ENCODE data around the gene ICE1. TPM values are rescaled to one million over a fixed set of nuclear protein-coding genes. Genes with fewer than 3 reads are reported as not detected.

The ICE1 gene
- total and polyA plus RNA-seq, 9 of the 15 experiments (the other 6 are each of a cell fraction or from before 2014, with no cell fraction given), result 4.9 to 47.4 (median 28.2) TPM

- no peaks in the 10 kb centered on the region for H3K4me1 ChIP-seq (replicated peaks in 1 of 2; ENCODE audit: control insufficient read depth in 2 of 2, insufficient read depth in 2 of 2, low read length in 2 of 2)
- no peak overlapping the region for H3K4me3 ChIP-seq
- no peak overlapping the region for H3K27ac ChIP-seq (ENCODE audit: extremely low read depth, low read depth, low read length)
- peak overlapping the region; percentile 35 for H2AFZ ChIP-seq (ENCODE audit: low read depth, low read length)
- no peaks in the 10 kb centered on the region for H3K36me3 ChIP-seq (ENCODE audit: control insufficient read depth, insufficient read depth, low read length)
- no peaks in the 10 kb centered on the region for H3K79me2 ChIP-seq (ENCODE audit: control insufficient read depth, insufficient read depth, low read length)
- peak; percentile 79 for ATAC-seq
- no peak overlapping the region for H3K9ac ChIP-seq (ENCODE audit: insufficient read depth in 1 of 2, low read depth in 2 of 2, low read length in 2 of 2)
- H3K27me3 ChIP-seq (ENCODE audit: control insufficient read depth in 2 of 2, insufficient read depth in 2 of 2, low read length in 2 of 2), result no peaks in the 10 kb centered on the region; a peak in 1 of 5 replicates
- 4% methylated on average over 6 of the region's 6 CpGs for WGBS (ENCODE audit: insufficient coverage, low coverage, missing lambda C conversion rate)
- peak in 1 of 4 experiments; percentile 29 for DNase-seq (ENCODE audit: extremely low read depth in 1 of 4, low spot score in 3 of 4)
- H3K9me3 ChIP-seq (replicated peaks; ENCODE audit: control insufficient read depth, insufficient read depth, low read depth, low read length), result no peaks in the 10 kb centered on the region
- CTCF ChIA-PET (ENCODE audit: low intra/inter-chr PET ratio), result no interaction called here
- no TSS peak for BruUV-seq (replicated peaks)
- FAIRE-seq, result no peak
- in situ Hi-C loops (cut with MboI) (no loop called here), intact Hi-C loops (cut with micrococcal nuclease) (no loop called here)
- no peaks in the 10 kb centered on the region for H4K20me1 ChIP-seq (replicated peaks; ENCODE audit: control insufficient read depth, insufficient read depth, low read length)
- POLR2A ChIA-PET, result no interaction called here
- no peak overlapping the region for H3K4me2 ChIP-seq (ENCODE audit: insufficient read depth, low read length)
- H3K9me1 ChIP-seq (ENCODE audit: control insufficient read depth, insufficient read depth, low read length), result no peaks in the 10 kb centered on the region
- TF ChIP-seq PHTF2 (CRISPR knock-in tag; IDR thresholded peaks at IDR 0.05) (peak; percentile 90), ZNF347 (CRISPR knock-in tag; IDR thresholded peaks at IDR 0.05; ENCODE audit: low read depth) (peak; percentile 82; the same call in 1 of the 2 replicates), NR2F6 (CRISPR knock-in tag; IDR thresholded peaks at IDR 0.05) (peak; percentile 96), ETV1 (tag; conservative IDR thresholded peaks at IDR 0.05; ENCODE audit: low read depth) (peak; percentile 98), TFAP4 (CRISPR knock-in tag; IDR thresholded peaks at IDR 0.05; ENCODE audit: borderline replicate concordance) (no peak), FOXK1 (CRISPR knock-in tag; IDR thresholded peaks at IDR 0.05; ENCODE audit: borderline replicate concordance) (no peak), ZSCAN32 (CRISPR knock-in tag; IDR thresholded peaks at IDR 0.05) (peak; percentile 91), YY1 (IDR thresholded peaks at IDR 0.05; ENCODE audit: borderline replicate concordance in 1 of 3, control insufficient read depth in 1 of 3, extremely low read depth in 1 of 3, insufficient read depth in 3 of 3, insufficient read length in 1 of 3, insufficient replicate concordance in 2 of 3, low read depth in 1 of 3, low read length in 2 of 3) (peak; percentile 71 to 98 (median 88)), ZNF41 (CRISPR knock-in tag; conservative IDR thresholded peaks at IDR 0.05) (peak; percentile 99), HEY1 (CRISPR knock-in tag; IDR thresholded peaks at IDR 0.05; ENCODE audit: borderline replicate concordance) (peak; percentile 96), MXI1 (IDR thresholded peaks at IDR 0.05; ENCODE audit: low read depth, low read length) (no peak), ZNF766 (CRISPR knock-in tag; conservative IDR thresholded peaks at IDR 0.05) (peak; percentile 100)
- TF ChIP-seq, protein P1, sequence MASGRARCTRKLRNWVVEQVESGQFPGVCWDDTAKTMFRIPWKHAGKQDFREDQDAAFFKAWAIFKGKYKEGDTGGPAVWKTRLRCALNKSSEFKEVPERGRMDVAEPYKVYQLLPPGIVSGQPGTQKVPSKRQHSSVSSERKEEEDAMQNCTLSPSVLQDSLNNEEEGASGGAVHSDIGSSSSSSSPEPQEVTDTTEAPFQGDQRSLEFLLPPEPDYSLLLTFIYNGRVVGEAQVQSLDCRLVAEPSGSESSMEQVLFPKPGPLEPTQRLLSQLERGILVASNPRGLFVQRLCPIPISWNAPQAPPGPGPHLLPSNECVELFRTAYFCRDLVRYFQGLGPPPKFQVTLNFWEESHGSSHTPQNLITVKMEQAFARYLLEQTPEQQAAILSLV (tag; IDR thresholded peaks at IDR 0.05), result peak; percentile 99
- TF ChIP-seq, protein P2, sequence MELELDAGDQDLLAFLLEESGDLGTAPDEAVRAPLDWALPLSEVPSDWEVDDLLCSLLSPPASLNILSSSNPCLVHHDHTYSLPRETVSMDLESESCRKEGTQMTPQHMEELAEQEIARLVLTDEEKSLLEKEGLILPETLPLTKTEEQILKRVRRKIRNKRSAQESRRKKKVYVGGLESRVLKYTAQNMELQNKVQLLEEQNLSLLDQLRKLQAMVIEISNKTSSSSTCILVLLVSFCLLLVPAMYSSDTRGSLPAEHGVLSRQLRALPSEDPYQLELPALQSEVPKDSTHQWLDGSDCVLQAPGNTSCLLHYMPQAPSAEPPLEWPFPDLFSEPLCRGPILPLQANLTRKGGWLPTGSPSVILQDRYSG (tag; conservative IDR thresholded peaks at IDR 0.05; ENCODE audit: low read depth), result peak; percentile 100
- TF ChIP-seq, protein P3, sequence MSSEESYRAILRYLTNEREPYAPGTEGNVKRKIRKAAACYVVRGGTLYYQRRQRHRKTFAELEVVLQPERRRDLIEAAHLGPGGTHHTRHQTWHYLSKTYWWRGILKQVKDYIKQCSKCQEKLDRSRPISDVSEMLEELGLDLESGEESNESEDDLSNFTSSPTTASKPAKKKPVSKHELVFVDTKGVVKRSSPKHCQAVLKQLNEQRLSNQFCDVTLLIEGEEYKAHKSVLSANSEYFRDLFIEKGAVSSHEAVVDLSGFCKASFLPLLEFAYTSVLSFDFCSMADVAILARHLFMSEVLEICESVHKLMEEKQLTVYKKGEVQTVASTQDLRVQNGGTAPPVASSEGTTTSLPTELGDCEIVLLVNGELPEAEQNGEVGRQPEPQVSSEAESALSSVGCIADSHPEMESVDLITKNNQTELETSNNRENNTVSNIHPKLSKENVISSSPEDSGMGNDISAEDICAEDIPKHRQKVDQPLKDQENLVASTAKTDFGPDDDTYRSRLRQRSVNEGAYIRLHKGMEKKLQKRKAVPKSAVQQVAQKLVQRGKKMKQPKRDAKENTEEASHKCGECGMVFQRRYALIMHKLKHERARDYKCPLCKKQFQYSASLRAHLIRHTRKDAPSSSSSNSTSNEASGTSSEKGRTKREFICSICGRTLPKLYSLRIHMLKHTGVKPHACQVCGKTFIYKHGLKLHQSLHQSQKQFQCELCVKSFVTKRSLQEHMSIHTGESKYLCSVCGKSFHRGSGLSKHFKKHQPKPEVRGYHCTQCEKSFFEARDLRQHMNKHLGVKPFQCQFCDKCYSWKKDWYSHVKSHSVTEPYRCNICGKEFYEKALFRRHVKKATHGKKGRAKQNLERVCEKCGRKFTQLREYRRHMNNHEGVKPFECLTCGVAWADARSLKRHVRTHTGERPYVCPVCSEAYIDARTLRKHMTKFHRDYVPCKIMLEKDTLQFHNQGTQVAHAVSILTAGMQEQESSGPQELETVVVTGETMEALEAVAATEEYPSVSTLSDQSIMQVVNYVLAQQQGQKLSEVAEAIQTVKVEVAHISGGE (CRISPR knock-in tag; IDR thresholded peaks at IDR 0.05), result peak in 2 of 3 experiments; percentile 57 to 96; a peak in 3 of 6 replicates
Observed at GRCh38 chr5:5523066-5523505, 100.6 kb downstream of the ICE1 start.

All from K562 (cell line).